DND-41 (cell line): ENCODE measurements around the gene RPS15.
A peak's percentile ranks its signal among the peaks of the same experiment; 100 is the strongest.

Experiments used
- ATAC-seq: fragments of 200-7000 bp; cut with Tn5 transposase; 3 replicates; pipeline ENCODE4 v1.9.1; 2021; ENCODE audit warnings: low read depth; ENCODE audit not compliant: insufficient read depth
- DNase-seq: peaks from one replicate; pipeline ENCODE4 v3.0.0-alpha.2; 2020
- H2AFZ ChIP-seq: 2 replicates; pipeline ENCODE4 v1.6.0; 2012; ENCODE audit warnings: low read depth, low read length
- H3K27ac ChIP-seq: 2 replicates; pipeline ENCODE4 v1.5.1; 2012; ENCODE audit warnings: low read length, inconsistent platforms
- H3K27me3 ChIP-seq: fragments of 200-600 bp; sonication (generic); 2 replicates; pipeline ENCODE4 v1.6.0; 2012; ENCODE audit warnings: low read length, mild to moderate bottlenecking, inconsistent platforms; ENCODE audit not compliant: insufficient read depth, poor library complexity
- H3K36me3 ChIP-seq: 2 replicates; pipeline ENCODE4 v1.5.1; 2012; ENCODE audit warnings: low read length, inconsistent platforms; ENCODE audit not compliant: insufficient read depth
- H3K4me1 ChIP-seq: 2 replicates; pipeline ENCODE4 v1.5.1; 2012; ENCODE audit warnings: mild to moderate bottlenecking, low read length; ENCODE audit not compliant: insufficient read depth
- H3K4me2 ChIP-seq: 2 replicates; pipeline ENCODE4 v1.6.0; 2012; ENCODE audit warnings: mild to moderate bottlenecking, moderate library complexity, low read length, inconsistent platforms; ENCODE audit not compliant: insufficient read depth
- H3K4me3 ChIP-seq, 2 experiments: fragments of 200-600 bp in 1 of 2; shearing (Covaris generic) in 1 of 2; 2 replicates each; pipeline ENCODE4 v1.5.1; 2012 to 2016; ENCODE audit warnings: inconsistent platforms in 2 of 2, low read length in 2 of 2, mild to moderate bottlenecking in 2 of 2, low read depth in 1 of 2, moderate library complexity in 1 of 2
- H3K79me2 ChIP-seq: 2 replicates; pipeline ENCODE4 v1.6.0; 2012; ENCODE audit warnings: low read length, inconsistent platforms; ENCODE audit not compliant: insufficient read depth
- H3K9ac ChIP-seq: 2 replicates; pipeline ENCODE4 v1.6.0; 2012; ENCODE audit warnings: low read depth, mild to moderate bottlenecking, inconsistent platforms, low read length, moderate library complexity
- H3K9me3 ChIP-seq: 2 replicates; pipeline ENCODE4 v1.5.1; 2012; ENCODE audit warnings: low read length, moderate library complexity, mild to moderate bottlenecking, inconsistent platforms; ENCODE audit not compliant: insufficient read depth, severe bottlenecking
- H4K20me1 ChIP-seq: 2 replicates; pipeline ENCODE4 v1.6.0; 2012; ENCODE audit warnings: low read length; ENCODE audit not compliant: insufficient read depth
- EZH2 ChIP-seq: IDR thresholded peaks from 3 replicates; pipeline ENCODE4 v1.6.1; 2012; ENCODE audit warnings: borderline replicate concordance, low read depth, mild to moderate bottlenecking, moderate library complexity, low read length, inconsistent platforms; ENCODE audit not compliant: severe bottlenecking
- TF ChIP-seq, protein P1 (sequence below): IDR thresholded peaks from 2 replicates; pipeline ENCODE4 v1.5.1; 2012; ENCODE audit warnings: borderline replicate concordance, low read length, moderate library complexity, mild to moderate bottlenecking; ENCODE audit not compliant: poor library complexity, severe bottlenecking; ENCODE audit errors: extremely low read depth

RPS15 gene

DNA sequence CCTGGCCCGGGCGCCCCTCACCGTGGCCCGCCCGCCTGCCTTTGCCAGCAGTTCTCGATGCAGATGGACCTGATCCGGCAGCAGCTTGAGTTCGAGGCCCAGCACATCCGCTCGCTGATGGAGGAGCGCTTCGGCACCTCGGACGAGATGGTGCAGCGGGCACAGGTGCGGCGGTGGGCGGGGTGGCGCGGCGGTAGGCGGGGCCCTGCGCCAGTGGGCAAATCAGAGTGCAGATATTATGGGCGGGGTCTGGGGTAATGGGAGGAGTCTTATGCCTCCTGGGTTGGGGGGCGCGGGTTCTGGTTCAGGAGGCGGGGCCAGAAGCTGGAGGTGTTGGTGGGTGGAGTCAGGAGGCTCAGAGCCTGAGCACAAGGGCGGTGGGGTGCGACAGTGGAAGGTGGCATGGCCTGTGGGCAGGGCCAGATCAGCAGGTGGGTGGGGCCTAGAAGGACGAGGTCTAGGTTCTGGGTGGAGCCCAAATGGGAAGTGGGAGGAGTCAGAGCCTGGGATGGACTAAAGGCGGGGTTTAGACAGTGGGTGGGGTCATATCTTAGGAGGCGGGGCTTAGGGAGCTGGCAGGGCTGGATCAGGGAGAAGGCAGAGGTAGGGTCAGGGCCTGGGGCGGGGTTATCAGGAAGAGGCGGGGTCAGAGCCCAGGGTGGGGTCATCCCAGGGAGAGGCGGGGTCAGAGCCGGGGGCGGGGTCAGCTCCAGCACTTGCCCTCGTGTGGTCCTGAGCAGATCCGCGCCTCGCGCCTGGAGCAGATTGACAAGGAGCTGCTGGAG lies 17.3 kb downstream of the RPS15 start:
- Histone ChIP-seq H3K4me2 (peak overlapping the region; percentile 41), H3K36me3 (peaks cover 6% of the 10 kb centered on the region), H3K27ac (no peak overlapping the region), H2AFZ (no peak overlapping the region), H3K9me3 (no peaks in the 10 kb centered on the region), H3K27me3 (peaks cover 7% of the 10 kb centered on the region), H3K4me1 (peaks cover 15% of the 10 kb centered on the region), H3K79me2 (no peaks in the 10 kb centered on the region), H3K9ac (no peak overlapping the region), H3K4me3 (no peak overlapping the region), H4K20me1 (peaks cover 41% of the 10 kb centered on the region)
- peak; percentile 70 for ATAC-seq
- TF ChIP-seq, protein P1, sequence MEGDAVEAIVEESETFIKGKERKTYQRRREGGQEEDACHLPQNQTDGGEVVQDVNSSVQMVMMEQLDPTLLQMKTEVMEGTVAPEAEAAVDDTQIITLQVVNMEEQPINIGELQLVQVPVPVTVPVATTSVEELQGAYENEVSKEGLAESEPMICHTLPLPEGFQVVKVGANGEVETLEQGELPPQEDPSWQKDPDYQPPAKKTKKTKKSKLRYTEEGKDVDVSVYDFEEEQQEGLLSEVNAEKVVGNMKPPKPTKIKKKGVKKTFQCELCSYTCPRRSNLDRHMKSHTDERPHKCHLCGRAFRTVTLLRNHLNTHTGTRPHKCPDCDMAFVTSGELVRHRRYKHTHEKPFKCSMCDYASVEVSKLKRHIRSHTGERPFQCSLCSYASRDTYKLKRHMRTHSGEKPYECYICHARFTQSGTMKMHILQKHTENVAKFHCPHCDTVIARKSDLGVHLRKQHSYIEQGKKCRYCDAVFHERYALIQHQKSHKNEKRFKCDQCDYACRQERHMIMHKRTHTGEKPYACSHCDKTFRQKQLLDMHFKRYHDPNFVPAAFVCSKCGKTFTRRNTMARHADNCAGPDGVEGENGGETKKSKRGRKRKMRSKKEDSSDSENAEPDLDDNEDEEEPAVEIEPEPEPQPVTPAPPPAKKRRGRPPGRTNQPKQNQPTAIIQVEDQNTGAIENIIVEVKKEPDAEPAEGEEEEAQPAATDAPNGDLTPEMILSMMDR: no peak
- TF ChIP-seq EZH2: no peak
- DNase-seq: peak; percentile 76

GRCh38 chr19:1456121-1456900 lies 18.1 kb downstream of the RPS15 start:
- Histone ChIP-seq H4K20me1 (peaks cover 34% of the 10 kb centered on the region), H3K4me1 (peaks cover 15% of the 10 kb centered on the region), H3K27me3 (no peaks in the 10 kb centered on the region), H3K36me3 (peaks cover 13% of the 10 kb centered on the region), H2AFZ (no peak overlapping the region), H3K79me2 (no peaks in the 10 kb centered on the region), H3K9ac (no peak overlapping the region), H3K4me3 (no peak overlapping the region), H3K9me3 (no peaks in the 10 kb centered on the region), H3K27ac (no peak overlapping the region), H3K4me2 (peak overlapping the region; percentile 41; the same call in 1 of the 2 replicates)
- no peak for DNase-seq
- ATAC-seq: no peak
- TF ChIP-seq EZH2: no peak
- TF ChIP-seq, protein P1: no peak

- TF ChIP-seq EZH2: no peak
- TF ChIP-seq, protein P1: no peak
- H3K36me3 ChIP-seq: peaks cover 13% of the 10 kb centered on the region
- no peak overlapping the region for H2AFZ ChIP-seq
- no peak overlapping the region for H3K27ac ChIP-seq
- peaks cover 33% of the 10 kb centered on the region for H4K20me1 ChIP-seq
- H3K4me1 ChIP-seq: peaks cover 15% of the 10 kb centered on the region
- no peak overlapping the region for H3K9ac ChIP-seq
- no peak for ATAC-seq
- H3K9me3 ChIP-seq: no peaks in the 10 kb centered on the region
- H3K4me3 ChIP-seq: no peak overlapping the region
- H3K27me3 ChIP-seq: no peaks in the 10 kb centered on the region
- H3K4me2 ChIP-seq: no peak overlapping the region
- DNase-seq: no peak
- H3K79me2 ChIP-seq: no peaks in the 10 kb centered on the region
Observed at GRCh38 chr19:1457031-1457739, 19.0 kb downstream of the RPS15 start.
